GM10248 (cell line): Measurements from ENCODE around the gene WDR93.
"Not testable (repeated sequence)": the region's sequence is repeated elsewhere in the genome, so short reads cannot be mapped to it uniquely, and the experiment has no call there.

Experiments used
- CTCF ChIA-PET: fragments of 300-600 bp; sonication (Branson Sonifier 250); formaldehyde crosslinking; extraction: SDS; loops from one replicate; lab custom pipeline; 2021; ENCODE audit warnings: antibody characterized with exemption; lab: Yijun Ruan, JAX
- POLR2A ChIA-PET: fragments of 350-650 bp; sonication (Branson Sonifier 250); formaldehyde crosslinking; extraction: SDS; loops from one replicate; lab custom pipeline; 2020; ENCODE audit warnings: antibody characterized with exemption; lab: Yijun Ruan, JAX
- DNase-seq: peaks from one replicate; pipeline ENCODE4 v3.0.0; 2012; ENCODE audit errors: extremely low spot score
- TF ChIP-seq, protein P1 (sequence below): IDR thresholded peaks from 2 replicates; pipeline ENCODE4 v1.5.1; 2012; ENCODE audit warnings: mild to moderate bottlenecking, low read depth; ENCODE audit errors: extremely low read depth, missing control alignments, control extremely low read depth

Gene WDR93

DNA sequence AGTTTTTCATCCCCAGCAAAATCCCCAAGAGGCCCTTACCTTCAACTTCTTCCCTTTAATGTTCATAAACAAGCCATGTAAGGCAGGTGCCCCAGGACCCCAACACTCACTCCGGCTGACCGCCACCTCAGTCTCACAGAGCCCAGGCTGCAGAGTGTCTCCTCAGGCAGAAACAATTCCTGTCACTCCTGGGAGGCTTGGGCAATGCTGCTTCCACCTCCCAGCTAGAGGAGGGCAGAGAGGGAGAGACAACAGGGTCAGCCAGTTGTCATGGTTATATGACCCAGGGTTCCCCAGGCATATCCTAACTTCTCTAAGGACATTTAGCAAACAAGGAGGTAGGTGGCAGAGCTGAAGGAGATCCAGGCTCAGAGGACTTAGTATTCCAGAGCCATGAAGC is 11.4 kb upstream of the WDR93 start, which contains the start of gene PLIN1:
PLIN1 (minus strand) TSS at position 156 of the 400 bp plus-strand sequence. CDS start 1,878 bp downstream, outside the sequence.
- ChIA-PET CTCF (no interaction called here), POLR2A (no interaction called here)
- no peak for DNase-seq
- TF ChIP-seq, protein P1, sequence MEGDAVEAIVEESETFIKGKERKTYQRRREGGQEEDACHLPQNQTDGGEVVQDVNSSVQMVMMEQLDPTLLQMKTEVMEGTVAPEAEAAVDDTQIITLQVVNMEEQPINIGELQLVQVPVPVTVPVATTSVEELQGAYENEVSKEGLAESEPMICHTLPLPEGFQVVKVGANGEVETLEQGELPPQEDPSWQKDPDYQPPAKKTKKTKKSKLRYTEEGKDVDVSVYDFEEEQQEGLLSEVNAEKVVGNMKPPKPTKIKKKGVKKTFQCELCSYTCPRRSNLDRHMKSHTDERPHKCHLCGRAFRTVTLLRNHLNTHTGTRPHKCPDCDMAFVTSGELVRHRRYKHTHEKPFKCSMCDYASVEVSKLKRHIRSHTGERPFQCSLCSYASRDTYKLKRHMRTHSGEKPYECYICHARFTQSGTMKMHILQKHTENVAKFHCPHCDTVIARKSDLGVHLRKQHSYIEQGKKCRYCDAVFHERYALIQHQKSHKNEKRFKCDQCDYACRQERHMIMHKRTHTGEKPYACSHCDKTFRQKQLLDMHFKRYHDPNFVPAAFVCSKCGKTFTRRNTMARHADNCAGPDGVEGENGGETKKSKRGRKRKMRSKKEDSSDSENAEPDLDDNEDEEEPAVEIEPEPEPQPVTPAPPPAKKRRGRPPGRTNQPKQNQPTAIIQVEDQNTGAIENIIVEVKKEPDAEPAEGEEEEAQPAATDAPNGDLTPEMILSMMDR = no peak

DNA sequence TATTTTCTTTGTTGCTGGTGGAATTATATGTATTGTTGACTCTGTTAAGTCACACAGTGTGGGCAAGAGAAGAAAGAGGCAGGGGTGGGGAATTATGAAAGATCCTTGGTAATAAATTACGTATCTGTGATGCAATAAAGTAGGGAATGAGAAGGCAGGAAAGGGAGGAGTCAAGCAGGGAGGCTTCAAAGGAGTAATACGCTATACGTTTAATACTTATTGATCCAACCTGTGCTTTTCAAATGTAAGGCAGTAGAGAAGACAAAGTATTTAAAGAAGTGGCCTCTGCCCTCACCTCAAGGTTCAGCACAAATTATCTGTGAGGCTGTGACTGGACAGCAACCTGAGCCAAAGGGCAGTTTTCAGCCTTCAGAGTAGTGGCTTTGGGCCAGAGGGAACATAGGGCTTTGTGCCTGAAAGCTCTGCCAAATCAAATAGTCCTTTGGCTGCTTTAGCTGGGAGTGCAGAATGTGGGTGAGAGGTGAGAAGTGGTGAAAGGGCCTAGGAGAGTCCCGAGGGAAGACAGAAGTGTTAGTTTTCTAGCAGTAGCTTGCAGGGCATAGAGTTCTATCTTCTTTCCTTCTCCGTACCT is 10.2 kb upstream of the WDR93 start:
- CTCF ChIA-PET = no interaction called here
- POLR2A ChIA-PET = no interaction called here
- TF ChIP-seq, protein P1 = no peak
- DNase-seq = no peak

DNA sequence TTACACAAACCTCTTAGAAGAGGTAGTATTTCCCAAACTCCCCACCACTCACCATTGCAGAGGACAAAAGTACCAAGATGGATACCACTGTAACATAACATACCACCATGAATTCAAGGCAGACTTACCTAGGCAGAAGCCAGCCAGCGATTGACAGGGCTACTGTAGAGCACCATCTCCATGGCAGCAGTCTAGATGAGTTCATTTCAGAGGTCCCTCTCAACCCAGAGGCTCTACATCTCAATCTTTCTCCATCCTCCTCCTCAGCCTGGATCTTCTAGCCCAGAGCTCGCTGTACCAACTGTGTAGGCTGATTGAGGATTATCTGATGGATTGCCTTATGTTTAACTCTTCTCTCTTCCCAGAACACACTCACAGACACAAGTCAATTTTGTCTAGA is 9.5 kb upstream of the WDR93 start:
- CTCF ChIA-PET = interaction anchor here (1.0 to 1.1 kb wide), 2 partner anchors 27 to 35 kb away, joined by 3 read pairs; no protein-coding TSS in a partner anchor
- DNase-seq = no peak
- TF ChIP-seq, protein P1 = no peak
- POLR2A ChIA-PET = no interaction called here

DNA sequence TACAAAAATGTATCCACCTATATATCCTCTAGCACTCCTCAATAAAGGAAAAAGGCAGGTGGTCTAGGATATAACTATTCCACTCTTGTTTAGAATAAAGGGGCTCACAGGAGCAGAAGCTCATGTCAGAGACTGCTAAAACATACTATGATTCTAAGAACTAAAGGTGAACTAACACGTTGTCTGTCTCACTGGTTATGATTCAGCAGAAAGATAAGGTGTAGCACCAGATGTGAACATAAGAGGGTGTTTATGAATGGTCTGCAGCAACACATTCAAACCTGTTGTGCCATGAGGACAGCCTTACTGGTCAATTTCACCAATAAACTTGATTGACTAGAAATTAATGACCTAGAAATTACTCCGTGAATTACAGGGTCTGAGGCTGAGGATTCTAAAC is 4.6 kb upstream of the WDR93 start:
- ChIA-PET POLR2A (no interaction called here), CTCF (interaction anchor here (0.9 kb wide), 1 partner anchor 40 kb away, joined by 3 read pairs; no protein-coding TSS in a partner anchor)
- TF ChIP-seq, protein P1 = no peak
- DNase-seq = no peak

DNA sequence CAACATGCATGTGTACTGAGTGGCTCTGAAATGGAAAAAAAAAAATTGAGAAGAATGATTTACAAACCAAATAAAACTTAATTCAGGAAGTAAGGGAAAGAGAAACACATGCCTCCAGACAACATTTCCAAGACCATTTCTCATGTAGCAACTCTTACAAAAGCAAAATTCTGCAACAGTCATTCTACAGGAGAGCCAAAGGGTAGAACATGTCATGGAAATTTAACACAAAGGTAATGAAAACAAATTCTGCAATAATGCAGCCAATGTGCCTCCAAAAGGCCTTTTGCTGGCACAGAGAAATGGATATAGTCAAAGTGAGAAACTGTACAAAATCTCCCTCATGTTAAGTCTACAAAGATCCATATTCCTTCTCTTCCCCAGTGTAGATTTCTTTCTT is 4.1 kb upstream of the WDR93 start:
- ChIA-PET POLR2A (no interaction called here), CTCF (no interaction called here)
- no peak for DNase-seq
- TF ChIP-seq, protein P1 = no peak

DNA sequence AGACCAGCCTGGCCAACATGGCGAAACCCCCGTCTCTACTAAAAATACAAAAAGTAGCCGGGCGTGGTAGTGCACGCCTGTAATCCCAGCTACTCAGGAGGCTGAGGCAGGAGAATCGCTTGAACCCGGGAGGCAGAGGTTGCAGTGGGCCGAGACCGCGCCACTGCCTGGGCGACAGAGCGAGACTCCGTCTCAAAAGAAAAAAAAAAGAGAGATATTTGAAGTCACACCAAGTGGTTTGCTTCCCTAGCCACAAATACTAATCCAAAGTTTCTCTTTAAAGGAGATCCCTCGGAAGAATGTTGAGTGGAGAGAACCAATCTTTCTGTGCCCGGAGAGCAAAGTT is 708 bp upstream of the WDR93 start:
- CTCF ChIA-PET = interaction anchor here (1.0 kb wide), 1 partner anchor 42 kb away, joined by 3 read pairs; no protein-coding TSS in a partner anchor
- POLR2A ChIA-PET, DNase-seq: not testable (repeated sequence)

DNA sequence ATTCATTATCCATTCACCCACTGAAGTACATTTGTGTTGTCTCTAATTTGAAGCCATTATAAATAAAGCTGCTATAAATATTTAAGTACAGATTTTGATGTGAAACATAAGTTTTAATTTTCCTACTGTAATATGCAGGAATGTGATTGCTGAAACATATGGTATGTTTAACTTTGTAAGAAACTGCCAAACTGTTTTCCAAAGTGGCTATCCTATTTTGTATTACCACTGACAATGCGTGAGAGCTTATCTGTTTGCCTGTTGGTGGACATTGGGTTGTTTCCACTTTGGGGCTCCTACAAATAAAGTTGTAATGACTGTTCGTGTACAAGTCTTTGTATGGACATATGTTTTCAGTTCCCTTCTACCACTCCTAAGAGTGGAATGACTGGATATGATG is 2.5 kb downstream of the WDR93 start:
- DNase-seq = no peak
- TF ChIP-seq, protein P1 = no peak
- POLR2A ChIA-PET = no interaction called here
- CTCF ChIA-PET = interaction anchor here (1.5 kb wide), 1 partner anchor 39 kb away, joined by 3 read pairs; no protein-coding TSS in a partner anchor
